Measurements from ENCODE around the gene INAFM1.

Gene INAFM1

GRCh38 chr19:47313754-47314295 lies 39.1 kb downstream of the INAFM1 start:
- DNase-seq: no peak

GRCh38 chr19:47315125-47315821 lies 40.6 kb downstream of the INAFM1 start:
- DNase-seq: no peak

GRCh38 chr19:47316513-47316912 lies 41.8 kb downstream of the INAFM1 start:
- DNase-seq: no peak

- no peak for DNase-seq
Observed at GRCh38 chr19:47319923-47320871, 45.5 kb downstream of the INAFM1 start.

- no peak for DNase-seq
Observed at GRCh38 chr19:47321630-47322029, 46.9 kb downstream of the INAFM1 start.

GRCh38 chr19:47322058-47322457 lies 47.4 kb downstream of the INAFM1 start:
- DNase-seq: no peak

GRCh38 chr19:47323409-47323808 lies 48.7 kb downstream of the INAFM1 start:
- DNase-seq: no peak

GRCh38 chr19:47323872-47324271 lies 49.2 kb downstream of the INAFM1 start:
- no peak for DNase-seq

GRCh38 chr19:47324502-47324901 lies 49.8 kb downstream of the INAFM1 start:
- DNase-seq: no peak
